ENCODE results near the gene NT5M.
A peak's percentile ranks its signal among the peaks of the same experiment; 100 is the strongest.

The NT5M gene

DNA sequence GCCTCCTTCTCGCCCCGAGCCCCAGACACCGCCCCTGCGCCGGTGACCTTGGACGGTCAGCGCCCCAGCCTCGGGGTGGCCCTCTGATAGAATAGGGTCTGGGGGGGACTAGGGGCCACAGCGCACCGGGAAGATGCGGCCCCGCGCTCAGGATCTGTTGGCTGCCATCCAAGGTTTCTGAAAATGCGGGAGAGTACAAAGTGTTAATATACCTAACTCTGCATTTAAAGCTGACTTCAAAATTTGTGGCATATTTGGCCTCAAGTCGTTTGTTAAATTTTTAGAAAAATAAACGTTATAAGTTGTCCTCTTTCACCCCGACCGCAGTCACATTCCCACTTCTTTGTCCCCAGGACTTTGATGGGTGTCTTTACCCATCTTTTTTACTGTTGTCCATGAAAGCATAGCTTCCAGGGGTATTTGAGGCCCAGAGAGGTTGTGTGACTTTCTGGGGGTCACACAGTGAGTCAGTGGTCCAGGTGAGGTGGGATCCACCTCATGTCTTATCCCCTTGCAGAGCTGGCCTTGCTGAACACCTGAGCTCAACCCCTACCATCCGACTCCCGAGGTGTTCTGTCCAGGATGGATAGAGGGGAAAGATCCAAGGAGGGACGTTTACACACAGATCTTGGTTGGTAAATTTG lies 796 bp downstream of the NT5M start:
- no peak for DNase-seq (ENCODE audit: low read depth)

DNA sequence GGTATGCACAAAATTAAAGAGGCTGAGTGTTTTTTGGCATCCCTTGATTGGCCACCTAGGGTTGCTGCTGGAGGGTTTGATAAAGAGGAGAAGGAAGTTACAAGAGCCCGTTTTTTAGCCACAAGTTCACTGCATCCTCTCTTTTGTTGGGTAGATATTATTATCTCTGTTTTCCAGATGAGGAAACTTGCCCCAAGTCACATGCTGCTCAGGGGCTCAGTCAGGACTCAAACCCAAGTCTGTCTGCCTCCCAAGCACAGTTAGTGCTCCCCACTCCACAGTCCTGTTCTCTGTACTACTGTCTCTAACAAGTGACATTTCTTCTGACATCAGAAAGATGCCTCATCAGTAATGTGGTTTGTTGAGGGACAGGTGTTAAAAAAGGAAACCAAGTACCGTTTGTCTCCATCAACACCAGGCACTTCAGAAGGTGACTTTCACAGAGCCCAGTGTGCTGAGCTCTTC lies 1.4 kb downstream of the NT5M start:
- DNase-seq (ENCODE audit: low read depth) = no peak

DNA sequence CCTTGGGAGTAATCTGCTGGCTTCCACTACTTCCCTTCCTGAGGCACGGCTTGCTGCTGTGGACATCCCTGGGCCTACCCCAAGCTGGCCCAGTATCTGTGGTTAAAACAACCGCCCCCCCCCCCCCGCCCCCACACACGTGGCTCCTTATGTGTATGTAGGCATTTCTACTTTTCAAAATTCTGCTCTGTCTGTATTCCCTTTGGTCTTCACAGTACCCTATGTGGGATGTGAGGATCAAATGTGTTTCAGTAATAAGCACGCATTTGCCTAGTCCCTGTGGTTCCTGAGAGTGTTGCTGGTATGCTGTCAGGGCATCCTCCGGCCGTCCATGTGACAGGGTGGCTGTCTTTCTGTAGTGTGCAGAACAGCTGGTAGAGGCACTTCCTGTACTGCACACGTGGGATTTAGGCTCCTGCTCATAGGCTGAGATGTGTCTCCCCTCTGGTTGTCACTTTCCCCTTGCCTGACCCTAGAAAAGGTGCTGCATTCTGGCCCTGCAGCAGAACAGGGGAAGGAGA lies 2.2 kb downstream of the NT5M start:
- peak; percentile 12 for DNase-seq (ENCODE audit: low read depth)

DNA sequence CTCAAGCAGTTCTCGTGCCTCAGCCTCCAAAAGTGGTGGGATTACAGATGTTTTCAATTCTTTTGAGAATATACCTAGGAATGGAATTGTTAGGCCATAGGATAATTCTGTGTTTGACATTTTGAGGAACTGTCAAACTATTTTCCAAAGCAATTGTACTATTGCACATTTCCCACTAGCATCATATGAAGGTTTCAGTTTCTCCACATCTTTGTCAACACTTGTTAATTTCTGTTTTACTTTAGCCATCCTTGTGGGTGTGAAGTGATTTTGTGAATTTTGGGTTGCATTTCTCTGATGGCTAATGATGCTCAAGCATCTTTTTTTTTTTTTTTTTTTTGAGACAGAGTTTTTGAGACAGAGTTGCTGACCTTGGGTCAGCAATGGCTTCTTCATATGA lies 6.2 kb downstream of the NT5M start:
- DNase-seq (ENCODE audit: low read depth) = no peak

DNA sequence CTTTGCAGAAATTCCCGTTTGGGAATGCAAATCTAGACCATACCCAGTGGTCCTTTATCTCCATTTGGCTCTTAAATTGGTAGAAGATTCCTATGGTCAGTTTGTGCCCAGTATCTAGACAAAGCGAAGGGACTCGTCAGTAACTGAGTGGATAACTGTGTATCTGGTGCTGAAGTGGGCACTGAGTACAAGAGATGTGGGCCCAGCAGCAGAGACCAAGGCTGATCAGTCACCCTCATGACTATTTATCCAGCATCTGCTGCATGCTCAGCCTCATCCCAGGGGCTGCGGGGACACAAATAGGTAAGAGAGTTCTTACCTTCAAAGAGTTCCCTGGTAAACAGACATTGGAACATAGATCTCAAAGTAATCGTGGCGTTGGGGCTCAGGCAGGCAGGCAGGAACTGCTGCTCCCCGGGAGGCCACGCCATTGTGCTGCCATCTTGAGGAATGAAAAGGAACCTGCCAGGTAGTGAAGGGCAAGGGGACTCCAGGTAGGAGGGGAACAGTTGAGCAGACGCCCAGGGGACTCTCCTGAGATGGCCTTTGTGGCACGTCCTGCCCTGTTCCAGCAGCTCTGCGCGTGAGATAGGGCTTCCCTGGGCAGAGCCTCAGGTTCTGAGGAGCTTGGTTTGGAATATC lies 10.3 kb downstream of the NT5M start:
- DNase-seq (ENCODE audit: low read depth) = peak; percentile 57

DNA sequence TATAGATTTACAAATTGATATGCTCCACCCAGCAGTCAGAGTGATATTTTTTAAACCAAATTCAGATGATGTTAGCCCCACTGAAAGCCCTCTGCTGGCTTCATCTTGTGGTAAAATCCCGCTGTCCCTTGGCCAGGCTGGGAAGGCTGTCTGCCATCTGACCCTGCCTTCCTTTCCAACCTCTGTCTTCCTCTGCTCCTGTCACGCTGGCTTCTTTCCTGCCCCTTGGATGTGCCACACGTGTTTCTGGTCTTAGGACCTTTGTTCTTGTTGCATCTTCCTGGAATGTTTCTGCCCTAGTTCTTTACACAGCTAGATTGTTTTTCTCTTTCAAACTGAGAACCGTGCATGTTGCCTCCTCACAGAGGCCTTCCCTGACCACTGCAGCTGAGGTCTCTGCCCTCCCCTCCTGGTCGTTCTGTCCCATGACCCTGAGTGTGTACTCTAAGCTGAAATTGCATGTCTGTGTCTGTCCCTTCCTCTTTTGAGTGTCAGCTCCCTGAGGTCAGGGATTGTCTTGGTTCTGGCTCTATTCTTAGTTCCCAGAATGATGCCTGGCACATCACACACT lies 11.4 kb downstream of the NT5M start:
- DNase-seq (ENCODE audit: low read depth) = no peak

DNA sequence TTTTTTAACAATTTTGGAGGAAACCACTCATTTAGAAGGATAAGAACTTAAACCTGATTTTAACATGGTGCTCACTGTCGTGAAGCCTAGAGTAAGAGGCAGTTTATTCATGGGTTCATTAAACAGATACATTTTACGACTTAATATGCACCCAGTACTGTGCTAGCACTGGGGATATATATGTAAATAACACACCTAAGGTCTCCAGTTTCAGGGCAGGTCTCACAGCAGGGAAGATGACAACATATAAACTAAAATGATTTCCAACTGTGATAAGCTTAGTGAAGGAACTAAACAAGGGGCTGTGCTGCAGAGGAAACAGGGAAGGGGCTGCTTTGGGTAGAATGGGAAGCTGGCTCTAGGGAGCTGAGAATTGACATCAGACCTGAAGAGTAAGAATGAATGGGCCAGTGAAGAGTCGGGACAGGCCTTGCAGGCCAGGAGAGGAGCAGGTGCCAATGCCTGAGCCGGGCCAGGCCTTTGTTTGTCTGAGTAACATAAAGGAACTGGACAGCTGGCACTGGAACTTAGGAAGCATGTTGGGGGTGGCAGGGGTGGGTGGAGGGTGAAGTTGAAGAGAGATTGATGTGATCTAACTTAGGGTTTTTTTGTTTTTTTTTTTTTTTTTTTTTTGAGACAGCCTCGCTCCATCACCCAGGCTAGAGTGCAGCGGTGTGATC lies 12.1 kb downstream of the NT5M start:
- no peak for DNase-seq (ENCODE audit: low read depth)

DNA sequence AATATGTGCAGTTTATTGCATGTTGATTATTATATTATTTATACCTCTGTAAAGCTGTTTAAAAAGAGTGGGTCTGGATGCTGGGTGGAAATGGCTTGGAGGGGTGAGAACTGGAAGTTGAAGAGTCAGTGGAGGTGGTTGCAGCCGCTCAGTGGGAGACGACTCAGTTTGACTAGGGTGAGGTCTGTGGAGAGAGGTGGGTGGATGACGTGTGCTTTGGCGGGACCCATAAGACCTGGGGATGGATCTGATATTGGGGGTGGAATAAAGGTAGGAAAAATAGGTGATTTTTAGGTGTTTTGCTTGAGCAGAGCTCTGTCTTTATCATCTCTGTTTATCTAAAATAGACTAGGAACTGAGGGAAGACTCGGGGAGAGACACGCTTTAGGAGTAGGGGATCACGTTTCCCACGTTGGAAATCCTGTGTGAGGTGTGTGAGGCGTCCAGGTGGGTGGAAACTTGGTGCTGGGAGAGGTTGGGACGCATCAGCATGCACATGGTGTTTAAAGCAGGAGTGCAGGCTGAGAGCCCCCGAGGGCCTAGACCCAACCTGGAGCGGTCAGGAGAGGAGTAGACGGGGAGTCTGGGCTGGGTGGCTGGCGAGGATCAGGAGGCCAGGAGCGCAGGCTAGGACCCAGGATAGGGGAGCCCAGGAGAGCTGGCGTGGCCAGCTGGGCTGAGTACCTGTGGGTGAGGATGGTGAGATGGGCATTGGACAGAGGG lies 17.2 kb downstream of the NT5M start:
- DNase-seq (ENCODE audit: low read depth) = no peak

DNA sequence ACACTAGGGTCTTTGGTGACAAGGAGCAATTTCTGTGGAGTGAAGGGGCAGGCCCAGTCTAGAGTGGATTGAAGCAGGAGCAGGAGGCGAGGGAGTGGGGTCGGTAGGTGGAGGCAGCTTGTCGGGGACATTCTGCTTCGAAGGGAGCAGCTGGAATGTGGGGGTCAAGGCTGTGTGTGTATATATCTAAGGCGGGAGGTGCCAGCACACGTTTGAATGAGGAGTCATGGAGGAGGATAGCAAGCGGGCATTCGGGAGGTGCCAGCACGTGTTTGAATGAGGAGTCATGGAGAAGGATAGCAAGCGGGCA lies 17.7 kb downstream of the NT5M start:
- DNase-seq (ENCODE audit: low read depth) = no peak

DNA sequence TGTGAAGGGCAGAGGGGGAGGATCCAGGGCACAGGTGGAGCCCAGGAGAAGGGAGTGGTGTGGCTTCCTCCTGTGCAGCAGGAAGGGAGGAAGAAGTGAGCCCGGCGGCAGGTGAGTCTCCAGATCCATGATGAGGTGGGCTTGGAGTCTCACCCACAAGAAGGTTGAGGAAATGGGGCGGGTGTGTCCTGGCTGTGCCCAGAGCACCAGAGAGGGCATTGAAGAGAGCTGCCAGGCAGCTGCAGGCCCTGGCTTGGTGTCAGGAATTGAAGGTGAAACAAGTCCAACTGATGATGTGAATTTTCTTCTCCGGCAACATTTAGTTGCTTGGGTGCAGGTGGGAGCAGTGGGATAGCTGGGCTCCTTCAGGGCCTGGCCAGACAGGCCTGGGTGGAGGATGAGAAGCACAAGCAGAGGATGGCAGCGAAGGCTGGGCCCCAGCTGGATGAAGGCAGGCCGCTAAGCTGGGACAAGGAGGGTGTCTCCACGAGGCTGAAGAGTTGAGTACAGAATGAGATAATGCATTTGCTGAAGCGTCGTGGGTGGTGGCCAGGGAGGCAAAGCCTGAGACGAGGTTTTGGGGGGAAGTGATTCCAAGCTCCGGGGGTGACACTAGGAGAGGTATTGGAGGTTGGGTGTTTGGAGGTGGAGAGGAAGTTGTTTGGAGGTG lies 18.3 kb downstream of the NT5M start:
- no peak for DNase-seq (ENCODE audit: low read depth)

DNA sequence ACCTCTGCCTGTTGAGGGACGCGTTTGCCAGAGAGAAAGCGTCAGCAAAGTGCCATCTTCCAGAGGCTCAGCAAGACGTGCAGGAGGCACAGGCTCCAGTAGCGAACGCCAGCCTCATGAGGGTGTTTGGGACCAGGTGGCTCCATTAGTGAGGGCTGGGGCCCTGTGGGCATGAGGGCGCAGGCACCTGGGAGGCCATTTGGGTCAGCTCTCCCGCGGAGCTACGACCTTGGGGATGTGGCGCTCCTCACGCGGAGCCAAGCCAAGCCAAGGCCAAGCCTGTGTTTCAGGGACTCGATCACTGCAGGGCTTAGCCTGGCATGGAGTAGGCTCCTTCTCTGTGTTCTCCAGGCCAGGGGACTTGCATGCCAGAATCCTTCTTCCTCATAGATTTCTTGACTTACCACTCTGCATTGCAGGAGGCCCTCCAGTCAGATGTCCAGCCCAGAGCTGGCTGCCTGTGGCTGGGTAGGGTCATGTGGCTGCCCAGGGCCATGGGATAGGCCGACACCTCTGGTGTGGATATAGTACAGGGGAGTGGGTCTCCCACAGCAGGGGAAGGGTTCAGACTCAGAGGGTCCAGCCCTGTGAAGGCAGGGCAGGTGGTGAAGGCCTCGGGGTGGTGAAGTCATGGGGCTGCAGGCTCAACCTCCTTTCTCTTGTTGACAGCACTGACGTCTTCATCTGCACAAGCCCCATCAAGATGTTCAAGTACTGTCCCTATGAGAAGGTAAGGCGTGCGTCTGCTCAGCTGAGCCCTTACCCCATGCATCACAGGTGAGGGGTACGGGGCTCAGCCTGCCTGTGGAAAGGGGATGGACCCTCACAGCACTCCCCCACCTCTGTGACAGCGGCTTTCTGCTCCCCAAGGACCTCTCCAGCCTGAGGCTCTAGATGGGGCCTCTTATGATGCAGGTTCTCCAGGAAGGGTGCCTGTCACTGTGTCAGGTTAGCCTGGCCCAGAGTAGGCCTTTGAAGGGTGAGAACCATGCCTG lies 19.6 kb downstream of the NT5M start:
- DNase-seq (ENCODE audit: low read depth) = no peak

DNA sequence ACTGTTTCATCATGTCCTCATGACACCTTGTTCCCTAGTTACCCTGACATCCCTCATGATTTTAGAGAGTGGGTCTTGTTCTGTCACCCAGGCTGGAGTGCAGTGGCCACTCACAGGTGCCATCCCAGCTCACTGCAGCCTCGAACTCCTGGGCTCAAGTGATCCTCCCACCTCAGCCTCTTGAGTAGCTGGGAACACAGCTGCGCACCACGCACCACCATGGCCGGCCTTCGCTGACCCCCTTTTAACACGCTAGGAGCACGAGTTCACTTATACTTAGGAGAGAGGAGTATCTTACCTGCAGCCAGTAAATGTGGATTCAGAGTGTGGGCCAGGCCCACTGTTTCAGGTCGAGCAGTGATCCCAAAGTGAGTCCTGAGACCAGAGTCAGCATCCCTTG lies 21.4 kb downstream of the NT5M start:
- no peak for DNase-seq (ENCODE audit: low read depth)

DNA sequence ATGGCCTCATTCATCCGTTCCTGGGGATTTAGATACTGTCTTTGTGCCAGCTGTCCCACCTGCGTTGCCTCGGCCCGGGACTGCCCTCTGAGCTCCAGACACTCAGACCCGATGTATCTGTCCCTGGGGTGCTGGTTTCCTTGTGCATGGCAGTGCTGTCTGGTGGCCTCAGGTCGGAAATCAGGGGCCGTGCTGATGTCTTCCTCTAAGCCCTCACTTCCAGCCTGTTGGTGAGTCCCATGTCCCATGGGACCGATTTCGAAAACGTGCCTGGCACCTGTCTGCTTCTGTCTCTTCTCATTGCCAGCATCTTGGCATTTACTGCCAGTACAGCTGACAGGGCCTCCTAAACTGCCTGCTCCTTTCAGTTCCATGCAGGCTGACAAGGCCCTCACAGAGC lies 22.1 kb downstream of the NT5M start:
- DNase-seq (ENCODE audit: low read depth) = no peak

DNA sequence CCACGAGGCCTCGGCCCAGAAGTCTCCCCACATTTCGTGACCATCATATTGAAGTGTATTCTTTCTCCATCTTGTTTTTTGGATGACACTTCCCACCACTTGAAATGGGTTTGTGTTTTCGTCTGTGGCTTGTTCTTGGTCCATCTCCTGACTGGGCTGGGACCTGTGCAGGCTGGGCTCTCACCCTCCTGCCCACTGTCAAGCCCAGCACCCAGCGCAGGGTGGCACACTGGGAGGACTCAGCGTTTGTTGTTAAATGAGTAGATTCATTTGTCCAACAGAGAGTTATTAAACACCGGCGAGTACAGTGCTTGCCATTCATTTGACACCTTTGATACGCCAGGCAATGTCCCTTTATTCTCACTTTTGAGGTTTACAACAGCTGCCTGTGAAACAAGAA lies 22.6 kb downstream of the NT5M start:
- DNase-seq (ENCODE audit: low read depth) = no peak

DNA sequence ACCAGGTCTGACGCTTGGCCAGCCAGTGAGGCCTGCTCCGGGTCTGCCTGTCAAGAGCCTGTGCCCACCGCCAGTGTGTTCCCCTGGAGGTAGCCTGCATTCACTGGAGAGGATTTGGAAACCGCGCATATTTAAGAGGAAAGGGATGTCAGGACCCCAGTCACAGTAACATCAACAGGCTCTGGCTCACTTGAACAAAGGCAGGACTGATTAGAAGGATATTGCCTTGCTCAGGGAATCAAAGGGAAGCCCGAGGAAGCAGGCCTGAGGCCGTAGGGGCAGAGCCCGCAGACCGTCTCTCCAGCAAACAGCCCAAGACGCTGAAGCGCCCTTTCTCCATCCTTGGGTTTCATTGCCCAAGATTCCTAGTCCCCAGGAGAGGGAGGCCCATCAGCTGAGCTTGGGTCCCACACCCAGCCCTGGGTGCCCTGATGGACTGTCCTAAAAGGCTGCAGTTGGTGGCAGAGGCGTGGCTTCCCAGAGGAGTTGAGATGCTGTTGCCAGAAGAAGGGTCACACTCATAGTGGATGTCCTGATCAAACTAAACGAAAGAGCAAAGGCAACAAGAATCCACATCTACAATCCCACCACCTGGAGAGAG lies 23.2 kb downstream of the NT5M start:
- no peak for DNase-seq (ENCODE audit: low read depth)

DNA sequence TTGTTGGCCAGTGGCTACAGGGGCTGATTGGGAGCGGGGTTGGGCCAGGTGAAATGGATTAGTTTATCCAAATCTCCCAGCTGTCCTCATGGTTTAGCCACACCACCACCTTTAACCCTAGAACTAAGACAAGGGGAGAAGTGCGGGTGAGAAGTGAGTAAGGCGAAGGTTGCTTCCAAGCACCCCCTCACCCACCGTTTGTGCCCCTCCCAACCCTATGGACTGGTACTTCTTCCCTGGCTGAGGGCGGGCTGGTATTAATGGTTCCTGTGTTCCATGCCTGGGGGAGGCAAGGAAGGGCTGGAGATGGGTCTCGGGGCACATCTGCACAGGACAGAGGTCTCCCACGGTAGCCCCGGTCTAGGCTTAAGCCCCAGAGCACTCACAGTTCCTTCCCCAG lies 25.1 kb downstream of the NT5M start:
- no peak for DNase-seq (ENCODE audit: low read depth)

DNA sequence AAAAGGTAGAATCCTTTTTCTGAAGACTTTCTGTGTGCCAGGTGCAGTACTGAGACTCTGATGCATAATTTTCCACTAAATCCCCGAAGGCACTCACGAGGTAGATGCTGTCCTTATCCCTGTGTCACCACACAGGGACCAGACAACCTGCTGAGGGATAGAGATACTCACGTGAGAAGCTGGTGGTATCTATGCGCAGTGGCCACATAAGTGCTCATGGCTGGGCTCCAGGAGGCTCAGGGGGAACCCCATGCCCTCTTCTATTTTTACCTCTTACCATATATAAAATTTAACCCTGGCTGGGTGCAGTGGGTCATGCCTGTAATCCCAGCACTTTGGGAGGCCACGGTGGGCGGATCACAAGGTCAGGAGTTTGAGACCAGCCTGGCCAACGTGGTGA lies 38.3 kb downstream of the NT5M start:
- no peak for DNase-seq (ENCODE audit: low read depth)

DNA sequence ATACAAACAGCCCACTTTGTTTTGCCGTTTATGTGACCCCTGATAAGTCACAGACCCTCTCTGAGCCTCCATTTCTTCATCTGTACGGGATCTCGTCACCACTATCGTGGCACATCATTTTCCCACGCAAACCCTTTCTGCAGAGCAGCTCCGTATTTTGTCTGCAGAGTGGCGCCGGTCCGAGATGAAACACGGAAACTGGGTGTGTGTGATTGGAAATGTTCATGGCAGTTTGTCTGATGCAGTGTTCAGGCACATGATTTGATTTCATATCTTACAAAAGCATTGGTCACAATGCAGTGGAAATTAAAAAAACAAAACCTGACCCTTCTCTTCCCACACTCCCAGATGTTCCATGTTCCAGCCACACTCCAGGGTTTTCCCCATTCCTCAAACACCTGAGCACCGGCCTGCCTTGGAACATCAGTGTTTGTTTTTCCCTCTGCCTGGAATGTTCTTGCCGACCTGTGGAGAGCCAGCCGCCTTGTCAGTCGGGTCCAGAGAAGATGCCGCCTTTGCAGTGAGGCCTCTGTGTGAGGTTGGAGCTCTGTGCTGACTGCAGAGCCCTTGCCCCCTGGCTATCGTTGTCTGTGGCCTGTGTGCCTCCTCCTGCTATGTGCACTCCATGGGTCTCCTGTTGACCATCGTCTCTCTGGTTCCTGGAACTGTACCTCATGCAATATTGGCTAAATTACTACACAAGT lies 39.2 kb downstream of the NT5M start:
- no peak for DNase-seq (ENCODE audit: low read depth)

DNA sequence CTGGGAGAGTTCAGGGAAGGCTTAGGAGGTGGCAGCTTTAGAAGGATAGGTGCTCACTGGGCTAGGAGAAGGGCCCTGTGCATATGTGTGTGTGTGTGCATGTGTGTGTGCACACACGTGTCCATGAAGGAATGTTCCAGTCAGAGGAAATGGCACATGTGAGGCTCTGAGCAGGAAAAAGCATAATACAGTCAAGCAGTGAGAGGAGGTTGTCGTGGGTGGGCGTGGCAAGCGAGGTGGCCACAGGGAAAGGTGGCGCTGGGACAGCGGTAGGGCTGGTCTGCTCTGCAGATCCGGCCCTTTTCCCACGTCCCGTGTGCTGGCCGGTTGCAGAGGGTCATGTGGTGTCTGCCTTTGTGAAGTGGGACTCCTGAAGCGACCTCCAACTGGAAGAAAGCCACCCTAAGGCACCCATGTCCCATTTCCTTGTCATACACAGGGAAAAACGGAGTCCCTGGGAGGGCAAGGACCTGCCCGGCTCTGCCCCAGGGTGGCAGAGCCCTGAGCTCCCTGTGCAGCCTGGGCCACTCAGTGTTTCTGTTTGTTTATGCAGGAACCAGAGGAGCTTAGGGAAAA lies 40.1 kb downstream of the NT5M start:
- no peak for DNase-seq (ENCODE audit: low read depth)
